A549 (cell line): ENCODE results near the gene SLC13A4.

Experiments
- ATOH8 ChIP-seq: fragments of 250-450 bp; sonication (Bioruptor Pico); IDR thresholded peaks from 2 replicates; pipeline ENCODE4 v1.5.0; 2020; ENCODE audit warnings: low read depth, mild to moderate bottlenecking, moderate library complexity
- CBX2 ChIP-seq: fragments of 200-600 bp; sonication (generic); IDR thresholded peaks from 2 replicates; pipeline ENCODE4 v1.6.1; 2016; ENCODE audit warnings: low read depth, mild to moderate bottlenecking, borderline replicate concordance
- CHD2 ChIP-seq: fragments of 150-350 bp; IDR thresholded peaks from 2 replicates; pipeline ENCODE4 v1.6.1; 2014; ENCODE audit warnings: low read length; ENCODE audit not compliant: partially characterized antibody
- CTCF ChIP-seq: fragments of >200 bp; sonication (Bioruptor Twin); formaldehyde crosslinking; IDR thresholded peaks from 3 replicates; pipeline ENCODE4 v1.5.1; 2016
- EP300 ChIP-seq, 2 experiments: fragments of >200 bp; sonication (Bioruptor Twin); formaldehyde crosslinking; IDR thresholded peaks; 2 replicates in 1 of 2; 3 replicates in 1 of 2; pipeline ENCODE4 v1.6.1; 2016 to 2017
- JUN ChIP-seq, 2 experiments: fragments of >200 bp; sonication (Bioruptor Twin); formaldehyde crosslinking; IDR thresholded peaks; 2 replicates in 1 of 2; 3 replicates in 1 of 2; pipeline ENCODE4 v1.6.1; 2016 to 2017
- MYC ChIP-seq: IDR thresholded peaks from 2 replicates; pipeline ENCODE4 v1.6.1; 2012; ENCODE audit warnings: mild to moderate bottlenecking, inconsistent platforms, low read length, improper control_type of control experiment, borderline replicate concordance
- POLR2A ChIP-seq: IDR thresholded peaks from 2 replicates; pipeline ENCODE4 v1.6.1; 2012; ENCODE audit warnings: mild to moderate bottlenecking, low read length
- RAD21 ChIP-seq, 2 experiments: fragments of >200 bp in 1 of 2; sonication (Bioruptor Twin) in 1 of 2; formaldehyde crosslinking in 1 of 2; IDR thresholded peaks in 1 of 2; conservative IDR thresholded peaks in 1 of 2; 2 replicates in 1 of 2; 3 replicates in 1 of 2; pipeline ENCODE4 v1.6.1; 2012 to 2018; ENCODE audit warnings: inconsistent platforms in 1 of 2
- RCOR1 ChIP-seq: fragments of 150-350 bp; IDR thresholded peaks from 2 replicates; pipeline ENCODE4 v1.6.1; 2014; ENCODE audit warnings: antibody characterized with exemption, low read length, low read depth
- REST ChIP-seq: fragments of 200-600 bp; sonication (generic); IDR thresholded peaks from 2 replicates; pipeline ENCODE4 v1.6.1; 2016; ENCODE audit warnings: antibody characterized with exemption, mild to moderate bottlenecking, moderate library complexity
- RNF2 ChIP-seq: fragments of 200-600 bp; sonication (generic); IDR thresholded peaks from 2 replicates; pipeline ENCODE4 v1.6.1; 2016; ENCODE audit warnings: low read depth, mild to moderate bottlenecking, antibody characterized with exemption, moderate library complexity, borderline replicate concordance

- TF ChIP-seq JUN (IDR thresholded peaks at IDR 0.05): no peak
- TF ChIP-seq CHD2: no peak
- no peak for TF ChIP-seq REST
- no peak for TF ChIP-seq MYC
- no peak for TF ChIP-seq EP300 (IDR thresholded peaks at IDR 0.05)
- TF ChIP-seq ATOH8 (CRISPR knock-in tag): no peak
- TF ChIP-seq CTCF: no peak
- no peak for TF ChIP-seq RAD21 (conservative IDR thresholded peaks at IDR 0.05 in 1 of 2, IDR thresholded peaks at IDR 0.05 in 1 of 2)
- TF ChIP-seq RNF2: no peak
- no peak for TF ChIP-seq RCOR1
- TF ChIP-seq POLR2A: no peak
- TF ChIP-seq CBX2: no peak
These were observed 25.8 kb upstream of the SLC13A4 start for GRCh38 chr7:135753616-135754413.
